ENCODE data around the gene ZEB2. TPM values are rescaled to one million over a fixed set of nuclear protein-coding genes. Genes with fewer than 3 reads are reported as not detected.

ZEB2 gene
- total RNA-seq, 1 donor from 2014 or later: 139 TPM

DNA sequence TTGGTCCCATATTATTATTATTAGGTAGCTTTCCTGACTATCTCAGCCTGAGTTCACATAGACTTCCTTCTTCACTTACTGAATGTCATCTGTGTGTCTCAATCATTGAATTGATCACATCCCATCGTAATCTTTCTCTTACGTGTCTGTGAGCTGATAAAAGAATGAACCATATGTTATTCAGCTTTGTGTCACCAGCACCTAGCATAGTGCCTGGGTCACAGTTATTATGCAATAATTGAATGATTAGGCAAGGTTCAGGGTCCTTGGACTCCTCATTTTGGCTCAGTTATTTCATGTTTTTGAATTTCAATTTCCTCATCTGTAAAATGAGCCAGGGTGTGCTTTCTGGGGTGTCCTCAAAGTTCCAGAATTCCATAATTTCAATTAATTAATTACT, 107.2 kb downstream of the ZEB2 start:
- Mint-ChIP-seq H3K36me3 (ENCODE audit: unreplicated experiment) (peaks cover 63% of the 10 kb centered on the region), H3K4me3 (ENCODE audit: unreplicated experiment) (no peak overlapping the region), H3K4me1 (ENCODE audit: unreplicated experiment) (peaks cover 11% of the 10 kb centered on the region), H3K27ac (ENCODE audit: unreplicated experiment) (no peak overlapping the region), H3K9me3 (ENCODE audit: unreplicated experiment) (peaks cover 4% of the 10 kb centered on the region), H3K27me3 (ENCODE audit: unreplicated experiment) (no peaks in the 10 kb centered on the region)
- no peak for DNase-seq (ENCODE audit: extremely low spot score, unreplicated experiment)
- TF ChIP-seq, protein P1, sequence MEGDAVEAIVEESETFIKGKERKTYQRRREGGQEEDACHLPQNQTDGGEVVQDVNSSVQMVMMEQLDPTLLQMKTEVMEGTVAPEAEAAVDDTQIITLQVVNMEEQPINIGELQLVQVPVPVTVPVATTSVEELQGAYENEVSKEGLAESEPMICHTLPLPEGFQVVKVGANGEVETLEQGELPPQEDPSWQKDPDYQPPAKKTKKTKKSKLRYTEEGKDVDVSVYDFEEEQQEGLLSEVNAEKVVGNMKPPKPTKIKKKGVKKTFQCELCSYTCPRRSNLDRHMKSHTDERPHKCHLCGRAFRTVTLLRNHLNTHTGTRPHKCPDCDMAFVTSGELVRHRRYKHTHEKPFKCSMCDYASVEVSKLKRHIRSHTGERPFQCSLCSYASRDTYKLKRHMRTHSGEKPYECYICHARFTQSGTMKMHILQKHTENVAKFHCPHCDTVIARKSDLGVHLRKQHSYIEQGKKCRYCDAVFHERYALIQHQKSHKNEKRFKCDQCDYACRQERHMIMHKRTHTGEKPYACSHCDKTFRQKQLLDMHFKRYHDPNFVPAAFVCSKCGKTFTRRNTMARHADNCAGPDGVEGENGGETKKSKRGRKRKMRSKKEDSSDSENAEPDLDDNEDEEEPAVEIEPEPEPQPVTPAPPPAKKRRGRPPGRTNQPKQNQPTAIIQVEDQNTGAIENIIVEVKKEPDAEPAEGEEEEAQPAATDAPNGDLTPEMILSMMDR (IDR thresholded peaks at IDR 0.05): no peak

GRCh38 chr2:144411473-144411872, 108.4 kb downstream of the ZEB2 start:
- H3K9me3 Mint-ChIP-seq (ENCODE audit: unreplicated experiment): no peaks in the 10 kb centered on the region
- H3K27ac Mint-ChIP-seq (ENCODE audit: unreplicated experiment): no peak overlapping the region
- TF ChIP-seq, protein P1 (IDR thresholded peaks at IDR 0.05): no peak
- no peak for DNase-seq (ENCODE audit: extremely low spot score, unreplicated experiment)
- H3K27me3 Mint-ChIP-seq (ENCODE audit: unreplicated experiment): no peaks in the 10 kb centered on the region
- H3K36me3 Mint-ChIP-seq (ENCODE audit: unreplicated experiment): peaks cover 60% of the 10 kb centered on the region
- H3K4me3 Mint-ChIP-seq (ENCODE audit: unreplicated experiment): no peak overlapping the region
- H3K4me1 Mint-ChIP-seq (ENCODE audit: unreplicated experiment): peaks cover 11% of the 10 kb centered on the region

- peaks cover 22% of the 10 kb centered on the region for H3K4me1 Mint-ChIP-seq (ENCODE audit: unreplicated experiment)
- no peaks in the 10 kb centered on the region for H3K9me3 Mint-ChIP-seq (ENCODE audit: unreplicated experiment)
- peaks cover 57% of the 10 kb centered on the region for H3K36me3 Mint-ChIP-seq (ENCODE audit: unreplicated experiment)
- no peak for DNase-seq (ENCODE audit: extremely low spot score, unreplicated experiment)
- H3K4me3 Mint-ChIP-seq (ENCODE audit: unreplicated experiment): no peak overlapping the region
- TF ChIP-seq, protein P1 (IDR thresholded peaks at IDR 0.05): no peak
- H3K27ac Mint-ChIP-seq (ENCODE audit: unreplicated experiment): no peak overlapping the region
- H3K27me3 Mint-ChIP-seq (ENCODE audit: unreplicated experiment): no peaks in the 10 kb centered on the region
These were observed 110.7 kb downstream of the ZEB2 start for GRCh38 chr2:144409241-144409640.

DNA sequence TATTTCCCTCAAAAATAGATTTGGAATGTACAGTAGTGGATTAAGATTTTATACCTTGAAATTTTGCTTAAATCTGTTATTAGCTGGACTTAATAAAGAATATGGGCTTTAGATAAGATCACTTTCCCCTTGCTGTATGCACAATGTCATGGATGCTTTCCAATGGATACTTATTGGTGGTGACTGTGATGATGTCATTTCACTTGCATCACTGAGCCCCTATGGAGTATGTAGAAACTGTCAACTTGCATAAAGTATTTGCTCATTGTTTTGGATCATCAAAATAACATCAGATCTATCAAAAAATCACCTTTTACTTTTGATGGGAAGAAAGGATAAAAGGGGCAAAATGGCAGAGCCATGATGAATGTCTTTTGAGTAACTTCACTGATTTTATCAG, 112.7 kb downstream of the ZEB2 start:
- no peak overlapping the region for H3K4me3 Mint-ChIP-seq (ENCODE audit: unreplicated experiment)
- H3K9me3 Mint-ChIP-seq (ENCODE audit: unreplicated experiment): no peaks in the 10 kb centered on the region
- H3K27me3 Mint-ChIP-seq (ENCODE audit: unreplicated experiment): no peaks in the 10 kb centered on the region
- peaks cover 24% of the 10 kb centered on the region for H3K4me1 Mint-ChIP-seq (ENCODE audit: unreplicated experiment)
- H3K27ac Mint-ChIP-seq (ENCODE audit: unreplicated experiment): no peak overlapping the region
- H3K36me3 Mint-ChIP-seq (ENCODE audit: unreplicated experiment): peaks cover 53% of the 10 kb centered on the region
- DNase-seq (ENCODE audit: extremely low spot score, unreplicated experiment): no peak
- TF ChIP-seq, protein P1 (IDR thresholded peaks at IDR 0.05): no peak

- no peak overlapping the region for H3K4me3 Mint-ChIP-seq (ENCODE audit: unreplicated experiment)
These were observed 113.7 kb downstream of the ZEB2 start for GRCh38 chr2:144405982-144406788.

More at GRCh38 chr2:144405982-144406788, 113.7 kb downstream of the ZEB2 start:
- no peak for DNase-seq (ENCODE audit: extremely low spot score, unreplicated experiment)
- Mint-ChIP-seq H3K36me3 (ENCODE audit: unreplicated experiment) (peaks cover 59% of the 10 kb centered on the region), H3K27me3 (ENCODE audit: unreplicated experiment) (no peaks in the 10 kb centered on the region), H3K9me3 (ENCODE audit: unreplicated experiment) (no peaks in the 10 kb centered on the region), H3K4me1 (ENCODE audit: unreplicated experiment) (peaks cover 24% of the 10 kb centered on the region), H3K27ac (ENCODE audit: unreplicated experiment) (peak overlapping the region; percentile 28)
- TF ChIP-seq, protein P1 (IDR thresholded peaks at IDR 0.05): no peak
